ENCODE measurements around the gene ACTL10. TPM values are rescaled to one million over a fixed set of nuclear protein-coding genes. Genes with fewer than 3 reads are reported as not detected.

The ACTL10 gene
- total and polyA plus RNA-seq, 7 donors, result 0.54 to 4.5 (median 0.66) TPM

GRCh38 chr20:33685328-33686099, 18.8 kb downstream of the ACTL10 start:
- 1% methylated on average over 53 of the region's 53 CpGs for WGBS, 2 donors
- TF ChIP-seq CTCF (IDR thresholded peaks at IDR 0.05), result no peak
- TF ChIP-seq EP300 (IDR thresholded peaks at IDR 0.05), result no peak
- no peak for TF ChIP-seq POLR2AphosphoS5 (IDR thresholded peaks at IDR 0.05)
- no peak for TF ChIP-seq POLR2A (IDR thresholded peaks at IDR 0.05)
- peak overlapping the region in 3 of 4 donors; percentile 34 to 63 (median 51) for H3K27ac ChIP-seq

GRCh38 chr20:33686100-33686983, 19.6 kb downstream of the ACTL10 start, which contains the start of gene E2F1:
Gene E2F1, minus strand, starts transcription at chr20:33686385. Its CDS starts 121 bp downstream, at chr20:33686264.
- 1 to 2% methylated on average over 101 of the region's 101 CpGs for WGBS, 2 donors
- H3K36me3 ChIP-seq, result no peaks in the 10 kb centered on the region
- peaks cover 0 to 19% (median 15%) of the 10 kb centered on the region in 4 donors for H3K4me1 ChIP-seq
- no peaks in the 10 kb centered on the region for H3K27me3 ChIP-seq
- H3K27ac ChIP-seq, result peak within 1 kb of the TSS; percentile 51 to 65 (median 62)
- TF ChIP-seq CTCF (IDR thresholded peaks at IDR 0.05) (peak in 2 of 4 experiments; percentile 30 to 47), POLR2AphosphoS5 (IDR thresholded peaks at IDR 0.05) (peak in 1 of 4 donors; percentile 55), EP300 (IDR thresholded peaks at IDR 0.05) (no peak), POLR2A (IDR thresholded peaks at IDR 0.05) (no peak)
- no peaks in the 10 kb centered on the region for H3K9me3 ChIP-seq
- peak within 1 kb of the TSS in 3 of 4 donors; percentile 44 to 51 (median 50) for H3K4me3 ChIP-seq
- intact Hi-C loops (cut with DNase I), result loop anchor here (5.0 kb wide), 1 partner anchor 46 kb away; the partner anchor contains the start of gene ZNF341
- peak; percentile 97 for DNase-seq

More at GRCh38 chr20:33685328-33686099, 18.8 kb downstream of the ACTL10 start:
- intact Hi-C loops (cut with DNase I), result loop anchor here (5.0 kb wide), 1 partner anchor 47 kb away; the partner anchor contains the start of gene ZNF341
- Histone ChIP-seq H3K4me1 (peaks cover 0 to 19% (median 15%) of the 10 kb centered on the region in 4 donors), H3K36me3 (no peaks in the 10 kb centered on the region), H3K27me3 (no peaks in the 10 kb centered on the region), H3K4me3 (peak overlapping the region in 3 of 4 donors; percentile 44 to 51 (median 50)), H3K9me3 (no peaks in the 10 kb centered on the region)
- no peak for DNase-seq

- H3K27me3 ChIP-seq, result no peaks in the 10 kb centered on the region
- 69 to 80% methylated on average over 14 of the region's 14 CpGs for WGBS, 2 donors
- peaks cover 0 to 19% (median 15%) of the 10 kb centered on the region in 4 donors for H3K4me1 ChIP-seq
- intact Hi-C loops (cut with DNase I), result loop anchor here (5.0 kb wide), 1 partner anchor 45 kb away; the partner anchor contains the start of gene ZNF341
- peak overlapping the region in 2 of 4 donors; percentile 50 to 51 for H3K4me3 ChIP-seq
- no peak for DNase-seq
- peak overlapping the region; percentile 46 to 65 (median 62) for H3K27ac ChIP-seq
- no peaks in the 10 kb centered on the region for H3K9me3 ChIP-seq
- H3K36me3 ChIP-seq, result no peaks in the 10 kb centered on the region
- TF ChIP-seq EP300 (IDR thresholded peaks at IDR 0.05), result no peak
- no peak for TF ChIP-seq CTCF (IDR thresholded peaks at IDR 0.05)
- no peak for TF ChIP-seq POLR2A (IDR thresholded peaks at IDR 0.05)
- no peak for TF ChIP-seq POLR2AphosphoS5 (IDR thresholded peaks at IDR 0.05)
These were observed 20.2 kb downstream of the ACTL10 start for GRCh38 chr20:33686984-33687366.

- Histone ChIP-seq H3K9me3 (no peaks in the 10 kb centered on the region), H3K4me1 (peaks cover 0 to 19% (median 15%) of the 10 kb centered on the region in 4 donors), H3K4me3 (no peak overlapping the region), H3K27me3 (no peaks in the 10 kb centered on the region), H3K36me3 (no peaks in the 10 kb centered on the region), H3K27ac (peak overlapping the region in 1 of 4 donors; percentile 65)
- intact Hi-C loops (cut with DNase I), result loop anchor here (5.0 kb wide), 1 partner anchor 45 kb away; the partner anchor contains the start of gene ZNF341
- TF ChIP-seq EP300 (IDR thresholded peaks at IDR 0.05) (no peak), CTCF (IDR thresholded peaks at IDR 0.05) (no peak), POLR2A (IDR thresholded peaks at IDR 0.05) (no peak), POLR2AphosphoS5 (IDR thresholded peaks at IDR 0.05) (no peak)
- 85 to 88% methylated on average over 8 of the region's 8 CpGs for WGBS, 2 donors
- DNase-seq, result no peak
These were observed 20.7 kb downstream of the ACTL10 start for GRCh38 chr20:33687370-33687915.

Measured in sigmoid colon (tissue), 7 donors.